NB4 (cell line): ENCODE data around the gene MARK4.
"Not testable (repeated sequence)": the region's sequence is repeated elsewhere in the genome, so short reads cannot be mapped to it uniquely, and the experiment has no call there.

Source experiments
- MYC ChIP-seq: IDR thresholded peaks from 2 replicates; pipeline ENCODE4 v1.6.1; 2011; ENCODE audit warnings: low read depth, low read length
- TF ChIP-seq, protein P1 (sequence below): IDR thresholded peaks from one replicate; pipeline ENCODE4 v1.5.1; 2012; ENCODE audit warnings: low read depth, low read length

DNA sequence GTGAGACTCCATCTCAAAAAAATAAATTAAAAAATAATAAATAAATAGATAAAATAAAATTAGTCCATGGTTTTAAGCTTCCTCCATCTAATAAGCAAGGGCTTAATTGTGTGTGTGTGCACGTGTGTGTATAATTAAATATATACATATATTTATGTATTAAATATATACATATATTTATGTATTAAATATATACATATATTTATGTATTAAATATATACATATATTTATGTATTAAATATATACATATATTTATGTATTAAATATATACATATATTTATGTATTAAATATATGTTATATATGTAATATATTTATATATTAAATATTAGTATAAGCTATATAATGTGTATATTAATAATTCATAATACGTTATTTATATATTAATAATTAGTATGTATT, 22.0 kb upstream of the MARK4 start:
- TF ChIP-seq, protein P1, sequence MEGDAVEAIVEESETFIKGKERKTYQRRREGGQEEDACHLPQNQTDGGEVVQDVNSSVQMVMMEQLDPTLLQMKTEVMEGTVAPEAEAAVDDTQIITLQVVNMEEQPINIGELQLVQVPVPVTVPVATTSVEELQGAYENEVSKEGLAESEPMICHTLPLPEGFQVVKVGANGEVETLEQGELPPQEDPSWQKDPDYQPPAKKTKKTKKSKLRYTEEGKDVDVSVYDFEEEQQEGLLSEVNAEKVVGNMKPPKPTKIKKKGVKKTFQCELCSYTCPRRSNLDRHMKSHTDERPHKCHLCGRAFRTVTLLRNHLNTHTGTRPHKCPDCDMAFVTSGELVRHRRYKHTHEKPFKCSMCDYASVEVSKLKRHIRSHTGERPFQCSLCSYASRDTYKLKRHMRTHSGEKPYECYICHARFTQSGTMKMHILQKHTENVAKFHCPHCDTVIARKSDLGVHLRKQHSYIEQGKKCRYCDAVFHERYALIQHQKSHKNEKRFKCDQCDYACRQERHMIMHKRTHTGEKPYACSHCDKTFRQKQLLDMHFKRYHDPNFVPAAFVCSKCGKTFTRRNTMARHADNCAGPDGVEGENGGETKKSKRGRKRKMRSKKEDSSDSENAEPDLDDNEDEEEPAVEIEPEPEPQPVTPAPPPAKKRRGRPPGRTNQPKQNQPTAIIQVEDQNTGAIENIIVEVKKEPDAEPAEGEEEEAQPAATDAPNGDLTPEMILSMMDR = not testable (repeated sequence)
- TF ChIP-seq MYC = not testable (repeated sequence)
